Activated naive CD8-positive, alpha-beta T cell treated with anti-CD3 and anti-CD28 coated beads, Interleukin-2, amount 50 U/mL, for 24 hours (primary cell): ENCODE data around the gene PIGR.

Experiments
- ATAC-seq: fragments of 150-1000 bp; cut with Tn5 transposase; one replicate; pipeline ENCODE4 v1.10.0; 2021
- DNase-seq: peaks from one replicate; pipeline ENCODE4 v3.0.0; 2021
- H3K27ac Mint-ChIP-seq: one replicate; pipeline ENCODE4 v1.8.0; 2021; ENCODE audit warnings: mild to moderate bottlenecking, mixed read lengths
- H3K27me3 Mint-ChIP-seq: one replicate; pipeline ENCODE4 v1.8.0; 2021; ENCODE audit warnings: mixed read lengths
- H3K36me3 Mint-ChIP-seq: one replicate; pipeline ENCODE4 v1.8.0; 2021; ENCODE audit warnings: low read depth, mixed read lengths
- H3K4me1 Mint-ChIP-seq: one replicate; pipeline ENCODE4 v1.8.0; 2021; ENCODE audit warnings: mixed read lengths
- H3K4me3 Mint-ChIP-seq: one replicate; pipeline ENCODE4 v1.8.0; 2021; ENCODE audit warnings: mild to moderate bottlenecking, moderate library complexity, mixed read lengths
- H3K9me3 Mint-ChIP-seq: one replicate; pipeline ENCODE4 v1.8.0; 2021; ENCODE audit warnings: mixed read lengths

The PIGR gene

DNA sequence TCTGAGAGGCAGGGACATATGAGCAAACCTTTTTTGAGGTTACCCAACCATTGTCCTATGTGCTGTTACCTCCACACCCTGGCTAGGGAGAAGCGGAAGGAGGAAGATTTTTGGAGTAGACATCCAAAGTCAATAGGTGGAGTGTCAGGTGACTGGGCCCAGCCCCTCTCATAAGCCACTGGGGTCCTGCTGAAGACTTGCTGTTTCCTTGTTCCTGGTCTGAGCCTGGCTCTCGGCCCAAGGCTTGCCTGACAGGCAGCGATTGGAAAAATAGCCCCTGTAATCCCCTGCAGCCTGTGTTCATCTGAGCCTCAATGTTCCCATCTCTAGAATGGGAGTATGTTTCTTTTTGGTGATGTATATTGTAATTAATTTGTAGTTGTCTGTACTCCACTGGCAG is 6.9 kb upstream of the PIGR start:
- no peaks in the 10 kb centered on the region for H3K9me3 Mint-ChIP-seq
- ATAC-seq (no peak), DNase-seq (no peak)
- H3K36me3 Mint-ChIP-seq, result no peaks in the 10 kb centered on the region
- H3K4me3 Mint-ChIP-seq, result no peak overlapping the region
- H3K4me1 Mint-ChIP-seq, result peaks cover 15% of the 10 kb centered on the region
- no peaks in the 10 kb centered on the region for H3K27me3 Mint-ChIP-seq
- no peak overlapping the region for H3K27ac Mint-ChIP-seq

DNA sequence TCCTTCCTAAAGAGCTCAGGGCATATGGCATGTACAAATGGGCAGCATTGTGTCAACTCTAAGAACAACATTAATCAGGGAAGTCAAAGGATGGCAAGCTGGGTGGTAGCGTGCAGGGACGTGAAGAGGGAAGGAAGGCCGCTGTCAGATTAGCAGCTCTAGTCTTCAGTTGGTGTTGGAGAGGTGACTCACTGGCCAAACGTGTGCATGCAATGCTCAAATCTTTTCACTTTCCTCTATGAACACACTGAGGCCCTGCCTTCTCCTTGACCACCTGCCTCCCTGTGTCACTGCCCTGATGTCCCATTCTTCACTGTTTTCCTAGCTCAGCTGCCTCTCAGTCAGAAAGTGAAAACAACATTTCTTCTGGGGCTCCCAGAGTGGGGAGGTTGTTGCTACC is 5.9 kb upstream of the PIGR start:
- peaks cover 15% of the 10 kb centered on the region for H3K4me1 Mint-ChIP-seq
- H3K9me3 Mint-ChIP-seq, result no peaks in the 10 kb centered on the region
- no peaks in the 10 kb centered on the region for H3K27me3 Mint-ChIP-seq
- no peak overlapping the region for H3K27ac Mint-ChIP-seq
- DNase-seq (no peak), ATAC-seq (no peak)
- H3K36me3 Mint-ChIP-seq, result no peaks in the 10 kb centered on the region
- H3K4me3 Mint-ChIP-seq, result no peak overlapping the region

DNA sequence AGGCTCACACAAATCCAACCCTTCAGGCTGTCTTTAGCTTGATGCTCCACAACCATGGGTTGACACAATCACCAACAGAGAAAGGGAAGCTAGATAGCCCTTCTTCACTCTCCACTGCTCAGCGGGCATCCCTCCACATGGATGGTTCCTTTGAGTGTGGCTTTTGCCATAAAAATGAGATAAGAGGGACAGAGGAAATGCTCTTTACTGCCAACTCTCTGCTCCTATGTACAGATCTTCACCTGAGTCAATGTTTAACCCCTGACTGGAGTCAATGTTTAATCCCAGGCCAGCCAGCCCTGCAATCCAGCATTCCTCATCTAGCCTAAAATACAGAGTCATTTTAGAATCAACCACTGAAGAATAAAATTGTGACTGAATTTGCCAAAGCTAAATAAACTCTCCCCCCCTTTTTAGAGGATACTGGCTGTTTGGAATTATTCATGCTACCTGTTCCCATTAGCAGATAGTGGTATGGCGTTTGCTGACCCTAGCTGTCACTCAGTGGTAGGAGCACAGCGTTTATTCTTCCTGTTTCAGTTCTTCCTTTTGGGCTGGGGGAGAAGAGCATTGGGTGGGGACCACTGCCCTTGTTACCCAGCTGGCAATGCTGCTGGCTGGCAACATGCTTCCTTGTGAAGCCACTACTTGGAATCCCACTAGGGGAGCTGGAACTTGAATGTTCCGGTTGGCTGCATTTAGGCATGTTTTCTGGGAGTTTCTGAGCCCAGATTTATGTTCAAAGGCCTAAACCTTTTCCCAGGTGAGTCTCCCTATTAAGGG is 5.2 kb upstream of the PIGR start:
- no peaks in the 10 kb centered on the region for H3K9me3 Mint-ChIP-seq
- DNase-seq, result no peak
- no peaks in the 10 kb centered on the region for H3K27me3 Mint-ChIP-seq
- H3K27ac Mint-ChIP-seq, result no peak overlapping the region
- H3K4me1 Mint-ChIP-seq, result peaks cover 15% of the 10 kb centered on the region
- H3K4me3 Mint-ChIP-seq, result no peak overlapping the region
- no peak for ATAC-seq
- H3K36me3 Mint-ChIP-seq, result no peaks in the 10 kb centered on the region

DNA sequence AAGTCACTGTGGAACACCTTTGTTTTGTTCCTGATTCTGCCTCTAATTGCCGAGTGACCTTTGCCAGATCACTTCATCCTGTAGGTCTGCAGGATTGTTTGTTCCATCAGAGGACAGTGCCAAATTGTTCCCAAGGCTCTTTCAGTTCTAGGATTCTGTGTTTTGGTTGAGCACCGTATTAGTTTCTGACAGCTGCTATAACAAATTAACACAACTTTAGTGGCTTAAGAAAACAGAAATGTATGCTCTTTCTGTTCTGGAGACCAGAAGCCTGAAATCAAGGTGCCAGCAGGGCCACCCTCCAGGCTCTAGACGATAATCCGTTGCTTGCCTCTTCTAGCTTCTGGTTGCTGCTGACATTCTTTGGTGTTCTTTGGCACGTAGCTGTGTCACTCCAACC is 3.4 kb upstream of the PIGR start:
- Mint-ChIP-seq H3K27ac (no peak overlapping the region), H3K4me1 (peaks cover 3% of the 10 kb centered on the region), H3K9me3 (no peaks in the 10 kb centered on the region), H3K4me3 (no peak overlapping the region), H3K36me3 (no peaks in the 10 kb centered on the region), H3K27me3 (no peaks in the 10 kb centered on the region)
- no peak for ATAC-seq
- DNase-seq, result no peak

DNA sequence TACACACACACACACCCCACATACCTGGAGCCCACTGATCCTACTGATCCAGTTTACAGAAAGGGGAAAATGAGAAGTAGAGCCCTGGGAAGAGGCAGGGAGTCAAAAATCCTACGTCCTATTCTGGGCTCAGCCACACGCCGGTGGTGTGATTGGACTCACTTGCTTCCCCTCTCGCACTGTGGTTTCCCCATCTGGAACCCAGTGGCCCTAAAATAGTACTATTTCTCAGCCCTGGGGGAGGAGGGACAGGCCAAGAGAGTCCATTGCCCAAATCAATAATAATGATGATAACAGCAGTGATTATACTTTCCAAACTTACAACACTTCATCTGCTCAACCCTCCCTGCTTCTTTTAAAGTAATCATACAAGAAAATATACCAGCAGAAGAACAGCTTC is 2.9 kb upstream of the PIGR start:
- Mint-ChIP-seq H3K4me1 (peaks cover 2% of the 10 kb centered on the region), H3K4me3 (no peak overlapping the region), H3K27ac (no peak overlapping the region), H3K36me3 (no peaks in the 10 kb centered on the region), H3K9me3 (no peaks in the 10 kb centered on the region), H3K27me3 (no peaks in the 10 kb centered on the region)
- DNase-seq, result no peak
- ATAC-seq, result no peak

DNA sequence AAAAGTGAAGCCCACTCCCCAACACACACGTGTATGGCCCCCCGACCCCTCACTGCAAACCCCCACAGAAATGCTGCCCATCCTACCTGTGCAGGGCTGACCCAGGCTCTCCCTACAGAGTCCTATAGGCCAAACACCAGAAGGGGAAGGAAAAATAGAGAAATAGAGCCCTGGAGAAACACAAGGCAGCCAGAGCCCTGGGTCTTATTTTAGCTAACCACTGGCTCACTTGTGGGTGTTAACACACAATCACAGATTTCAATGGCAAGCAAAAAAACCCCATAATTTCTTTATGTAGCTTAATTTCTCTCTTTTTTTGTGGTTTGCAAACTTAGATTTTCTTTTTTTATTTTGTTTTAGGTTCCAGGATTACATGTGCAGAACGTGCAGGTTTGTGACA is 989 bp upstream of the PIGR start:
- Mint-ChIP-seq H3K9me3 (no peaks in the 10 kb centered on the region), H3K36me3 (no peaks in the 10 kb centered on the region)

DNA sequence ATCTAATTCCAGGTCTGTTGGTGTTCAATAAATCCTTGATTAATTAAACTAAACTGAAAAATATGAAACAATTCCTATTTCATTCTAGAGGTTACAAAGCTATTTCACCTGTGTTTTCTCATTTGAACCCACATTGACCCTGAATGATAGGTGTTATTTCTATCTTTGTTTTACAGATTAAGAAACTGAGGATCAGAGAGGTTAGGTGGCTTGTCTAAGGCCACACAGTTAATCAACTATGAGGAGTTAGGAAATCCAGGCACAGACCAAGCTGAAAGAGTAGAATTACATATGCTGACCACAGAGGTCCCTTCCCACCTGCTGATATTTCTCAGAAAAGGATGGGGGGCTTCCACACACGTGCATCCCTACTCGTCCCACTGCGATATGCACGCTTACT is 487 bp downstream of the PIGR start:
- ATAC-seq (no peak), DNase-seq (no peak)
- H3K4me3 Mint-ChIP-seq, result no peak overlapping the region
- no peaks in the 10 kb centered on the region for H3K36me3 Mint-ChIP-seq
- no peak overlapping the region for H3K27ac Mint-ChIP-seq
- H3K9me3 Mint-ChIP-seq, result no peaks in the 10 kb centered on the region
- H3K4me1 Mint-ChIP-seq, result peaks cover 2% of the 10 kb centered on the region
- H3K27me3 Mint-ChIP-seq, result peaks cover 2% of the 10 kb centered on the region

More for the DNA sequence above, 989 bp upstream of the PIGR start:
- Mint-ChIP-seq H3K27ac (no peak overlapping the region), H3K27me3 (peaks cover 2% of the 10 kb centered on the region), H3K4me3 (no peak overlapping the region), H3K4me1 (peaks cover 2% of the 10 kb centered on the region)
- ATAC-seq (no peak), DNase-seq (no peak)

DNA sequence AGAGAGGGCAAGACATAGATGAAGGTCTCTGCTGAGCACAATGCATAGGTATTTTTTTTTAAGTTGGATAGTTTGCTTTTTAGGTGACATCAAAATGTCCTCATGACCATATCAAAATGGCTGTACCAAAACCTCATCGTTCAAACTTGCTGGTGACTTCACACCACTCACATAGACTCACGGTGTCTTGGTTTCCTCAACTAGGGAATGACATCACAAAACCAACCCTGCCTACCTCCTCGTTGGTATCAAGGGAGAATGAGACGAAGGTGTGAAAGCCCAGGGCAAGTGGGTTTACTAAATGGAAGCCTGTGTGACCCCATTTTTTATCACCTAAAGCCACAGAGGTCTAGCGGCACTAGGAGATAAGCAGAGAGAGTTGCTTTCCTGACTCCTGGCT is 1.6 kb downstream of the PIGR start:
- H3K27me3 Mint-ChIP-seq, result peaks cover 2% of the 10 kb centered on the region

DNA sequence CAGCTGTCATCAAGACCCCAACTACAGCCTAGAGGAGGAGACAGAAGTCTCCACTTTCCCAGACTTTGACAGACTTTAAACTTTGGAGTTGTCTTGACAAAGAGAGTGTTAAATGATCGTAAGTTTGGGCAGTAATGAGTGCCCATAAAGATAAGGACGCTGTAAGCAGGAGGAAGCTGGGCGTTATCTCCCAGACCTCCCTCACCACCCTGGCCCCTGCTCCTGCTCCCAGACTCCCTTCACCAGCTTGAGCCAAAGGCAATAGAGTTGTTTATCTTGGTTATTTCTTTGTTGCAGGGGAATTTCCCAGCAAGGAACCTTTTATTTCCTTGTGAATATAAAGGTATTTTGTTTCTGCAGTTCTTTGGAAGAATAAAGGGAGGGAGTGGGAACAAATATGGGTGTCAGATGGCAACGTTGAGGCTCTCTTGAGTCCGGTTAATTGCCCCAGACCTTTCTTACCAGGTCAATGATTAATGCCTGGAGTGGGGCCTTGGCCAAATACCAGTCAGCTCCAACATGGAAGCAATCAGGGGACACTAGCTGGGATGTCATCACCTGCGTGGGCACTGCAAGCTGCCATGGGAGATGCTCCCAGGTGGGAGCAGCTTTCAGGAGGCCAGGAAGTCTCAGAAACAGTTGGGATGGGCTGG is 4.4 kb downstream of the PIGR start:
- Mint-ChIP-seq H3K4me1 (no peaks in the 10 kb centered on the region), H3K27me3 (peaks cover 2% of the 10 kb centered on the region), H3K4me3 (no peak overlapping the region), H3K36me3 (no peaks in the 10 kb centered on the region), H3K9me3 (no peaks in the 10 kb centered on the region), H3K27ac (no peak overlapping the region)
- ATAC-seq (no peak), DNase-seq (no peak)

More for the DNA sequence above, 1.6 kb downstream of the PIGR start:
- ATAC-seq, result no peak
- no peaks in the 10 kb centered on the region for H3K36me3 Mint-ChIP-seq
- no peak for DNase-seq
- H3K9me3 Mint-ChIP-seq, result no peaks in the 10 kb centered on the region
- H3K4me1 Mint-ChIP-seq, result peaks cover 2% of the 10 kb centered on the region
- no peak overlapping the region for H3K27ac Mint-ChIP-seq
- no peak overlapping the region for H3K4me3 Mint-ChIP-seq

DNA sequence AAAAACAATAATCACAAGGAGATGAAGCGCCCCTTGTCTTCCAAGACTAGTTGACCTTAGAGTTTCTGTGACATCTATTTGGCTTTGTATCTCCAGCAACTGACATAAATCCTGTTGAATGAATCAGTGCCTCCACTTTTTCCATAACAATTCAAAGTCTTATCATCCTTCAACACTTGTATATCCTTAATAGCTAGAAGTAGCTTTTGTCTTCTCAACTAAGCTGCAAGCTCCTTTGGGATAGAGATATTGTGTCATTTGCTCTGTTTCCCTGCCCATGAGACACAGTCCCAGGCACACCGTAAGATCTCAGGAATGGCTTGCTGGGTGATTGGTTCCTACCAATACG is 5.7 kb downstream of the PIGR start:
- no peak for DNase-seq
- no peaks in the 10 kb centered on the region for H3K9me3 Mint-ChIP-seq
- H3K27me3 Mint-ChIP-seq, result peaks cover 2% of the 10 kb centered on the region
- H3K27ac Mint-ChIP-seq, result no peak overlapping the region
- H3K4me3 Mint-ChIP-seq, result no peak overlapping the region
- H3K36me3 Mint-ChIP-seq, result no peaks in the 10 kb centered on the region
- ATAC-seq, result no peak
- H3K4me1 Mint-ChIP-seq, result no peaks in the 10 kb centered on the region

DNA sequence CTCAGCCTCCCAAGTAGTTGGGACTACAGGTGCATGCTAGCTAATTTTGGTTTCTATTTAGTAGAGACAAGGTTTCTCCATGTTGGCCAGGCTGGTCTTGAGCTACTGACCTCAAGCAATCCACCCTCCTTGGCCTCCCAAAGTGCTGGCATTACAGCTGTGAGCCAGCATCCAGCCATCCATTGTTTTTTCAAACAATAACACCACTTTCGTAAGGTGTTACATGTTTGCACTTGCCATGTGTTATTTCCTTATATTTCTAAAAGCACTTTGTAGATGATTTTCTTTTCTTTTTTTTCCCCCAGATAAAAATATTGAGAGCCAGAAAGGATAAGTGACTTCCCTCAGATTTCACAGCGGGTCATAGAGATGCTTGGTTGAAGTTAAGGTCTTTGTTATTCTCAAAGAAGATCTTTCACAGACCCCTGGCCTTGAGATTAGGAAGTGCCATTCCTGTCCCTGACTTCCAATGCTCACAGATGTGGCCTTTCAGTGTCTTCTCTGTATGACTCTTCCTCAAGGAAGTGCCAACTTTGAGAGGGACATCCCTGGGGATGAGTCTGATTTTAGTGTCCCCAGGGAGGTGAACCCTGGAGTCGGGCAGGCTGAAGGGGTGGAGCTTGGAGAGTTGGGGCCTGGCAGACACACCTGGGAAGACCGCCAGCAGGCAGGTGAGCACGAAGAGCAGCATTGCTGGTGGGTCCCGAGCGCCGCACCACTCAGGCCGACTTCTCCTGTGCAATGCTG is 6.3 kb downstream of the PIGR start:
- ATAC-seq, result no peak
- H3K4me3 Mint-ChIP-seq, result no peak overlapping the region
- no peaks in the 10 kb centered on the region for H3K9me3 Mint-ChIP-seq
- no peak overlapping the region for H3K27ac Mint-ChIP-seq
- no peaks in the 10 kb centered on the region for H3K4me1 Mint-ChIP-seq
- H3K27me3 Mint-ChIP-seq, result peaks cover 2% of the 10 kb centered on the region
- no peaks in the 10 kb centered on the region for H3K36me3 Mint-ChIP-seq
- no peak for DNase-seq

DNA sequence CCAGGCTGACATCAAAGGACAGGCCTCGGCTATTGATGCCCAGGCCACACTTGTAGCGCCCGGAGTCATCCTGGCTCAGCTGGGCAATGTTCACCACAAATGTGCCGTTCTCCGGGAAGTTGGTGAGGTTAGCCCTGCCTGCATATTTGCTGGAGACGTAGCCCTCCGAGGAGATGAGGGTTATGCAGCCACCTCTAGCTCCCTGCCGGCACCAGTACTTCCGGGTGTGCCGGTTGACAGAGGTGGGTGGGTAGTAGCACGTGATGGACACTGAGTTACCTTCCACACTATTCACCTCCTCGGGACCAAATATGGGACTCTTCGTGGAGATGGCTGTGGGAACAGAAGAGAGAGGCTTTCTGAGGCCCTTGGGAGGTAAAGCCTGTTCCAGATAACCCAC is 7.1 kb downstream of the PIGR start:
- no peaks in the 10 kb centered on the region for H3K9me3 Mint-ChIP-seq
- DNase-seq, result no peak
- no peaks in the 10 kb centered on the region for H3K36me3 Mint-ChIP-seq
- H3K4me1 Mint-ChIP-seq, result no peaks in the 10 kb centered on the region
- H3K4me3 Mint-ChIP-seq, result no peak overlapping the region
- ATAC-seq, result no peak
- H3K27ac Mint-ChIP-seq, result no peak overlapping the region
- peaks cover 2% of the 10 kb centered on the region for H3K27me3 Mint-ChIP-seq

DNA sequence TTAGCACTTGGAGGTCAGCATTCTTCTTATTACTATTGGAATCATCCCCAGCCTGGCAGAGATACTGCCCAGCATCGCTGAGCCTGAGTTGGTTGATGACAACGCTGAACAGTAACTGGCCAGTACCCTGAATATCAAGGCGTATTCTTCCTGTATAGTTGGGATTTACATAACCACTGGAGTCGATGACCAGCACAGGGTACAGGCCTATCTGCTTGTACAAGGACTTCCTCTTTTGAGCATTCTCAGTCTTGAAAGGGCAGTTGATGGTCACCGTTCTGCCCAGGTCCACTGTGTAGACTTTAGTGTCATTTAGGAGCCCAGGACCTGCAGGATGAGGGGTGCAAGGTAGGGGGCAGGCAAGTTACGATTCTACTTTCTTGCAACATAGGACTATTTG is 8.8 kb downstream of the PIGR start:
- Mint-ChIP-seq H3K27ac (no peak overlapping the region), H3K36me3 (no peaks in the 10 kb centered on the region)
- ATAC-seq, result no peak

DNA sequence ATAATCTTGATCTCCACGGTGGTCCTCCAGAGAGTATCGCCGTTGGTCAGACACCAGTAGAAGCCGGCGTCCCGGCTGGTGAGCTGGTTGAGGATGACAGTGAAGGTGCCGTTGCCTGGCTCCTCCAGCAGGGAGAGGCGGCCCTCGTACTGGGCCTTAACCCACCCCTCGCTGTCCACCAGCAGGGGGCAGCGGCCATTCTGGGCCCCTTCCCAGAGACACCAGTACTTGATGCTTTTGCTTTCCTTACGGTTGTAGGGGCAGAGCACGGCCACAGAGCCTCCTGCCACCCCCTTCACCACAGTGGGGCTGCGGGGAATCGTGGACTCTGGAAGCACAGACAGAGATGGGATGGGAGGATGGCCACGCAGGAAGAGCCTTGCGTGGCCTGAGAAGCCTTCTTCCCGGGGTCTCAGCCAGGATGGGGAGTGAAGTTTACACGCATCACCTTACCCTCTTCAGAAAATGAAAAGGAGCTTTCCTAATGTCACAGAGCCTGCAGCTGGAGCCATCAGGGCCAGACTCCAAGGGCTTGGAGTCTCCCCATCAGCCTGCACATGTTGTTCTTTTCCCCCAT is 10.7 kb downstream of the PIGR start:
- DNase-seq (peak; percentile 63), ATAC-seq (peak; percentile 60)
- no peak overlapping the region for H3K27ac Mint-ChIP-seq
- H3K27me3 Mint-ChIP-seq, result no peaks in the 10 kb centered on the region
- H3K4me3 Mint-ChIP-seq, result no peak overlapping the region
- H3K9me3 Mint-ChIP-seq, result no peaks in the 10 kb centered on the region
- no peaks in the 10 kb centered on the region for H3K36me3 Mint-ChIP-seq
- H3K4me1 Mint-ChIP-seq, result peaks cover 31% of the 10 kb centered on the region

More for the DNA sequence above, 8.8 kb downstream of the PIGR start:
- no peaks in the 10 kb centered on the region for H3K9me3 Mint-ChIP-seq
- DNase-seq, result no peak
- no peaks in the 10 kb centered on the region for H3K27me3 Mint-ChIP-seq
- H3K4me1 Mint-ChIP-seq, result peaks cover 12% of the 10 kb centered on the region
- H3K4me3 Mint-ChIP-seq, result no peak overlapping the region
